HT-29 (cell line): Measurements from ENCODE around the gene RGS8. TPM values are rescaled to one million over a fixed set of nuclear protein-coding genes. Genes with fewer than 3 reads are reported as not detected.

Source experiments
- DNase-seq: peaks from one replicate; pipeline ENCODE4 v3.0.0-alpha.2; 2015; ENCODE audit warnings: low spot score
- total RNA-seq: library from RNA; depleted of rRNA; stranded (reverse); fragments of >200 nt; shearing (Covaris generic); gene quantifications from 2 replicates; pipeline ENCODE4 v1.2.3, GENCODE V29; 2014

RGS8 gene
- total RNA-seq, 1 experiment from 2014 or later, result not detected

DNA sequence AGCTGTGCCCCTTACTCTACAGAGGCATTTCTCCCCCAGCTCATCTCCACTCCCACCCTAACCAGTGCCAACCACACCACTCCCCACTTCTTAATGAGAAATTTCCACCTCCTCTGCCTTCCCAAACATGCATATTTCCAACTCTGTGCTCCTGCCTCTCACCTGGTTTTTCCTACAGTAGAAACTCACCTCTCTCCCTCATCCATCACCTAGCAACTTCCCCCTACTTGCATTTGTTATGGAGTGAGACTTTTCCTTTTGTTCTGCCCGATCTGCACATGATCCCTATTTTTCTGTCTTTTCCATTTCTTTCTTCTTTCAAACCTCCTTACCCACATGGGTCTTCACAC, 11.9 kb downstream of the RGS8 start:
- DNase-seq, result no peak

DNA sequence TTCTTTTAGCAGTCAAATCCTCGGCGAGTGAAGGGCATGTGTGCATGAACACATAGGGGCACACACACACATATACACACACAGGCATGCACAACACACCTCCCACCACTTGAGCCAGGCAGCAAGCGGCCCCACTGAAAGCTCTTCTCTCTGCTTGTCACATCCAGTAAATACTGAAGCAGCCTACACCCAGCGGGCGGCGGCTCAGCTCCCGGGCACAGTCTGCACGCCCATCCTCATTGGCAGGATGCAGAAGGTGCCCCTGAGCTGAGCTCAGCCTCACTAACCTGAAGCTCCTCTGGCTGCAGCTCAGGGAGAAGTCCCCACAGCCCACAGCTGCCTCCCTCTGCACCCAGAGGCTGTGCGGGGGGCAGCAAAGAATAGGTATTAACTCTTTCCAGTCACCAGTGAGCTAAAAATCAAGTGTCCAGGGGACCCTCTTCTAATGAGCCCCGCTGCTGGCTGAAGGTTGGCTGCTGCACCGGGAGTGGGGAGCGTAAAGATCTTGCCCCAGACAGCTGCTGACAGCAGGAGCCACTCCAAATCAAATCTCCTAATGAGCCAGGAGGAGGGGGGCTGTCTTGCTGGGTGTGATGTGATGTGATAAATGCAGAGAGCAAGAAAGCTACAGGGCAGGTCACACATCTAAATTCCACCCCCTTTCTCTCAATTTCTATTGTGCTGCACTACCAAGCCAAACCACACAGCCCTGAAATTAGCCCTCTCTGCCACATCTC, 12.5 kb downstream of the RGS8 start:
- no peak for DNase-seq

DNA sequence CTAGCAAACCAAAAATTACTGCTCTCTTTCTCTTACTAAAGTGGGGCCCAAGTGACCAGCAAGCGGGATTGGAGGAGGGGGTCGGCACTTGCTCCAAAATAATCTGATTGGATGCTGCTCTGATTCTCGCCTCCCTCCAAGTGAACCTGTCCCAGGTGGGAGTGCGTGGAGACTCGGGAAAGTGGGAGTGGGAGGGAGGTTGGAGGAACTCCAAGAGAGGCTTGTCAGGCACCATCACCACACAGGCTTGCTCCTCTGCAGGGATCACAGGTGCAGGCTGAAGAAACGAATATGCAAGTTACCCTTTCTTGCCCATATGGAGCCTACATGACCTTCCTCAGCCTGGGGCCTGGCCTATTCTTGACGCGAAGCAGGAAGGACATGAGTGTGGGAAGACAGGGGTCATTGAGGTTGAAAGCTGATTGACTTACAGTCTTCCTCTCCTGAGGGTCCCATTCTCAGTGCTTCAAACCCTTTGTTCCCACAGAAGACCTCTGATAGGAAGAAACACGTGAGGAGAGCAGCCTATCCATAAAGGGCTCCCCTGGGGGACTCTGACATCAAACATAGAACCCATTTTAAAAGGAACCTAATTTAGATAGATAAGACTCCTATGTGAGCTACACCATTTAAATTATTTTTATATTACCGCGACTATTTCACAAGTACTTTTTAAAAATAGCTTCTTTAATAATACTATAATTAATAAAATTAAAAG, 14.2 kb downstream of the RGS8 start:
- no peak for DNase-seq

DNA sequence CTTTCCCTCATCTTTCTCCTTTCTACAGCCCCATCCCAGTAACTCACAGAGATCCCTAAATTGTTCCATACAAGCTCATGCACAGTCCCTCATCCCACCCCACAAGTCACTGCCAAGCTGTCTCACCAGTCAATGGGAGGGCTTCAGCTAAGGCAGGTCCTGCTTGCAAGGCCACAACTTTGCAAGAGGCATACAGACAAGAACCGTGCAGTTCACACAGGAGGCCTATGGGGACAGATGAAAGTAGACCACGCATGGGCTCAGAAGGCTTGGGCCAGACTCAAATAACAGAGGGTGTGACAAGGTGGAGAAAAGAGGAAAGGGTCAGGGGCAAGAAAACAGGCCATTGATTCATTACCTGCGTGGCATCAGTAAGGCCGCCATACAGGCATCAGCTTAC, 15.1 kb downstream of the RGS8 start:
- no peak for DNase-seq

DNA sequence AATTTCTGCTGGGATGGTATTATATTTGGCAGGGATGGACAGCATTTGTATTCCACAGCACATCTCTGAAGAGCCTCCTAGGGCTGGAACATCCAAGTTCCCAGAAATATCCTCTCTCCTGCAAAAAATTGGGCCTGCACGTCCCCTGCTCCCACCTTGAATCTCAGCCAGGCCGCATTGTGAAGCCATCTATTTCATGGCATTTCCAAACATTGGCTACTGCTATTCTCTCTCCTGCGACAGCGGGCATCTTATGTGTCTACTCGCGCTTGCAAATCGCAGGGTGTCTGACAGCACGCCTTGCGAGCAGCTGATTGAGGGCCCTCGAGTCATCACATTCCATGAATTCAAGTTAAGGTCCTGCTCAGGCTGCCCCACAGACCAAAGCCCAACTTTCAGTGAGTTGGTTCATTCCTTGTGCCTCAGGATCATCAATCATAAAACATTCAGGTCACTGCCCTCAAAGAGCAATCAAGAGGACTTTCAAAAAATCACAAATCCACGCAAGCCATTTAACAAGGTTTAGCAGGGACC, 15.8 kb downstream of the RGS8 start:
- DNase-seq, result no peak

DNA sequence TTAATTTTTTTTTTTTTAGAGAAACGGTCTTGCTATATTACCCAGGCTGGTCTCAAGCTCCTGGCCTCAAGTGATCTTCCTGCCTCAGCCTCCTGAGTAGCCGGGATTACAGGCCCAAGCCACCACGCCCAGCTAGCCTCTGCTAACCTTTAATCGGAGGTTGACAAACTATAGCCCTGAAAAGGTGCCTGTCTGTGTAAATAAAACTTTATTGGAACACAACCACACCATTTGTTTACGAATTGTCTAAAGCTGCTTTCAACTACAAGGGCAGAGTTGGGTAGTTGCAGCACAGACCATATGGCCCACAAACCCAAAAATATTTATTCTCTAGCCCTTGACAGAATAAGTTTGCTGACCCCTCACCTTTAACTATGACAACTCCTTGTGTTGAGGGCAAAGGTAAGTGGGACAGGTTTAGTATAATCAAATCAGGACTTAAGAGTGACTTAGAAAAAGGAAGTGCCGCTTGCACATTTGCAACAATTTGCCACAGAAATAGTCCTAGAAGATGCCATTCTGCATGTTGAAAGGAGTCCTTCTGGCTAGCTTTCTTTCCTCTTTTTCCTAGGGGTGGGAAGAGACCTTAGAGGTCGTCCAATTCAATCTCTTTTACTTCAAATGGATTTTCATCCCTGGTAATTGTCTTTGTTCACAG, 16.4 kb downstream of the RGS8 start:
- no peak for DNase-seq

DNA sequence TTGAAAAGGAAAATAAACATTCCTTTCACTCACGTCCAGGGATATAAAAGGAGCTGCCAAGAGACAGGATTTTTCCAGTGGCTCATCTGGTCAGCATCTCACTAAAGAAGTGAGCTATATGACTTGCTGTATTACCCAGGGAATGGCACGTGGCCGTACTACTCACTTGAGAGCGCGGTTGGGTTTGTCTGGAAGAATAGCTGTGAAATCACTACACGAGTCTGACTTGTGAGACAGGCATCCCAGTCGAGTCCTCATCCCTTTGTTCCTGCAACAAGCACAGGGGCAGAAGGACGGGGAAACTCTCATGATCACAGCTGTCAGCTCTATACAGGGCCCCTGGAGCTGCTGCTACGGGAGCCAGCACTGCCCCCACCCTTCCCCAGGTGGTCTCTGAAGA, 17.7 kb downstream of the RGS8 start:
- no peak for DNase-seq

DNA sequence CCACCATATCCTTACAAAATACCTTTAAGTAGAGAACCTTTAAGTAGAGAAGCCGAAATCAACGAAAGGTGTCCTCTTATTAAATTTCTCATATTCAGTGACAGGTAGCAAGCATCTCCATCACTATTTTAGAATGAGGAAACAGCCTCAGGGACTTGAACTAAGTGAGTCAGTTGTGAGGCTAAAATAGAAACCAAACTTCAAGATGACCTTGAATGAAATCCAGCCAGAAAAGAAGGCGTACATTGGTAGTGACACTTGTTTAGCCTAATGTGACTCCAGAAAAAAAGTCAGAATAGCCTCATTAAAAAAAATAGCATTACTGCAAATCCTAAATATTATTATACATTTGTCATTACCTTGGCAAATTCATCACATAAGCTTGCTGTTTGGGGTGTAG, 20.1 kb downstream of the RGS8 start:
- DNase-seq, result no peak

DNA sequence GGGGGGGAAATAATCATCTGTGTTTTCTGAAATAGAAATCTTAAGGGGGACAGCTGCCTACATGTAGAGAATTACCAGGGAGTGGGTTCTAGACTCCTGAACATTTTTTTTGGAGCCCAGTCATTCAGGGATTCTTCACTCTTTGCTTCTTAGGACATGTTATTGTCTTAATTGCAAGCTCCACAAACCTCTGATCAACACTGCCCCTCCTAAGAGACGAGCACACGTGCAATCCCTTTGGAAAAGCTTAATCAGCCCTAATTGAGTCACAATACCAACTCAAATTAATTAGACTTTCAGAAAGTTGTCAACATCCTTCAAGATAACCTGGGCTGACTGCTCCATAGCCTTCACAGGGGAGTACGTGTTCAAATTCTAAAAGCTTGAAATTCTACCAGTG, 21.4 kb downstream of the RGS8 start:
- DNase-seq, result no peak

DNA sequence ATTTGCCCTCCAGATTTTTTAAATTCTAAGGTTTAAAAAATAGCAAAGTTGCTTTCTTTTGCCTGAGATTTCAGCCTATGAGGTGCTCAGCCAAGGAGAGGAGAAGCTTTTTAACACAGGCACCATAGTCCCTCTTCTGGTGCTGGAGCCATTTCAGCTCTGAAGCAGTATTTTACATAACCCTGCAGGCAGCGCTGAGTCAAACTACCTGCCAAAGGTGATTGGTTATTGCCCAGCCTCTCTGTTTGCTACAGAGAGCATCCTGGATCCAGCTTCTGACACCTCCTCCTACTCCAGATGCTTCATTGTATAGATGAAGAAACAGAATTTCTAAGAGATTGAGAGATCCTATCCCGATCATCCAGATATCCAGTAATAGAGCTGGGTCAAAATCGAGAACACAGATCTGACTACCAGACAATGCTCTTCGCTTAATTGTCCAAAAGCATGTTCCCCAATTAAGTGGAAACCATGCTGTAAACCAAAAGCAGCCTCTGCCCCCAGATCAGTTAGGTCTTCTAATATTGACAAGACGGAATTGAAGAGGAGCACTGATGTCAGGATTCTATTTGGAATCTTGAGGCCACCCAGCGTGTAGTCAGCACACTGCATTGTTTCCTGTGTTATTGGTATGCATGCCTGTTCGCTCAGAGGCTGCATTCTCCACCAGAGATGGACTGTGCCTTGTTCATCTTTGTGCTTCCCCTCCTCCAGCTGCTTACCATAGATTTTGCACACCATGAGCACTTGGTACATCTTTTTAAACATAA, 22.1 kb downstream of the RGS8 start:
- DNase-seq, result no peak

DNA sequence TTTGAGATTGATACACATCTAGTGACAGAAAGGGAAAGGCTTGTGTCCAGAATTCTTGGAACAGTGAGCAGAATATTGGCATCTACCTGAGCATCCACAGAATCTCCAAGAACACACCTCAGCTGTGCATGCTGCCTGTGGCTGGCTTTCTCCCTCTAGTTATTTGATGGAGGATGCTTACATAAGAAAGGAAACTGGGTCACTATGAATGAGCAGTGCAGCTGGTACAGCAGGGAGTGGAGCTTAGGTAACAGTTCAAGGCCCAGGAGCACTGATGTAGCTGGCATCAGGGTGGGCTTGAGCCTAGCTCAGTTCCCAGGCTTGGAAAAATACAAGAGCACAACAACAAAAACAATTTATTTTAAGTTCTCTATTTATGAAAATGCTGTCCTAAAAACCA, 26.3 kb downstream of the RGS8 start:
- no peak for DNase-seq

DNA sequence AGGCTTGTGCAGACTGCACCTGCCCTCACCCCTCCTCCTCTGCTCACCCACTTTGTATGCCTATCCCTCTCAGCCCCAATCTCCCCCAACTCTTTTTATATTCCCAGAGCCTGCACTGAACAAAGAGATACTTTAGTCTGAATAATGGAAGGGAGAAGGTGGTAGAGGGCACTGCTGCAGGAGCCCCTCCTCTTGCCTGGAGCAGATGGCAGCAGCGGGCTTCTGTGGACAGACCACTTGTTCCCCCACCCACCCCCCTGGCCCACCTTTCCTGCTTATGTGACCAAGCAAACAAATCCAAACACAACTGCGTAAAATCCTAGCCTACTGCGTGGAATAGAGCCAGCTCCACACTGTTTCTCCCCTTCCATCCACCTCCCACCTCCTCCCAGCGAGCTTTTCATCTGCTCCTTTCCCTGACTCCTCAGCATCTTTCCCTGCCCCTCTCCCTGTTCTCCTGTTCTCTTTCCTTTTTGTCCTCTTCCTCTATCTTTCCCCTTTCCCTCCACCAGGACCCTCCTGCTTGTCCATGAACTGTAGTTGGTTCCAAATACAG, 27.5 kb downstream of the RGS8 start:
- no peak for DNase-seq

DNA sequence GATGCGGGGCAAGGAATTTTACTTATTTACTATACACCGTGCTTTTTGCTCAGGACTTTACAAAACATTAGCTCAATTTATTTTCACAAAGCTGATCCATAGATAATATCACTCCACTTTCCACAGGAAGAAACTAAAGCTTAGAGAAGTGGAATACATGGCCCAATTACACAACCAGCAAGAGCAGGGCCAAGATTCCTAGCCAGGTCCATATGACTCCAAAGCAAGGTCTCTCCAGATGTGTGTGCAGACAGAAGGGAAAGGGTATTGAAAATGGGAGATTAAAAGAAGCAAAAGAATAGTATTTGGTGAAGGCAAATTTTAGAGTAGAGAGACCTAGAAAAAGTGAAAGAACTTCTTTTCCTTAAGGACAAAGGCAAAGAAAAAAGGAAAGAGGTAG, 30.4 kb downstream of the RGS8 start:
- DNase-seq, result no peak

DNA sequence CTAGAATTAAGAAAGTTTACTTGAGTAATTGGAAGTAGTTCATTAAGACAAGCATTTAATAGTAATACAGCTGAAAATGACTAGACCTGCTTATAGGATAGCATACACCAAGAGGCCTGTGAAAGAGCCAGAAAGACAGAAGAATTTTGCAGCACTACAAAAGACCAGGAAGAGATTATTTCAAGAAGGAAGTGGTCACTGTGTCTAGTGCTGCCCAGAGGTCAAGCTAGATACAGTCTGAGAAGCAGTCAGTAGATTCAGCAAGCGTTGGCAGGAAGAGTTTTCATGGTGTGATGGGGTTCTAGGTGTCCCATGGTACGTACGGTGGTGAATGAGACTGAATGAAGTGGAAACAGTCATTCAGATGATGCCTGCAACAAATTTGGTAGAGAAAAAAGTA, 31.5 kb downstream of the RGS8 start:
- no peak for DNase-seq

DNA sequence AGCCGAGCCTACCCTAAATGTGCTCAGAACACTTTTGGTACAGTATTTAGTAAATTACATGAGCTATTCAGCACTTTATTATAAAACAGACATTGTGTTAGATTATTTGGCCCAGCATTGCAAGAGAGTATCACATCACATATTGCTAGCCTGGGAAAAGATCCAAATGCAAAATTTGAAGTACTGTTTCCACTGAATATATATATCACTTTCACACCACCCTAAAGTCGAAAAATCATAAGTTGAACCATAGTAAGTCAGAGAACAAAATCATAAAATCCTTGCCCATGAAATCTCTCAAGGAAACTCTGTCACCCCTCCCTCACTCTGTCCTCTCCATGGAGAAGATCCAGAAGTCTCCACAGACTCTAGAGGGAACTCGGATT, 33.1 kb downstream of the RGS8 start:
- DNase-seq, result no peak

DNA sequence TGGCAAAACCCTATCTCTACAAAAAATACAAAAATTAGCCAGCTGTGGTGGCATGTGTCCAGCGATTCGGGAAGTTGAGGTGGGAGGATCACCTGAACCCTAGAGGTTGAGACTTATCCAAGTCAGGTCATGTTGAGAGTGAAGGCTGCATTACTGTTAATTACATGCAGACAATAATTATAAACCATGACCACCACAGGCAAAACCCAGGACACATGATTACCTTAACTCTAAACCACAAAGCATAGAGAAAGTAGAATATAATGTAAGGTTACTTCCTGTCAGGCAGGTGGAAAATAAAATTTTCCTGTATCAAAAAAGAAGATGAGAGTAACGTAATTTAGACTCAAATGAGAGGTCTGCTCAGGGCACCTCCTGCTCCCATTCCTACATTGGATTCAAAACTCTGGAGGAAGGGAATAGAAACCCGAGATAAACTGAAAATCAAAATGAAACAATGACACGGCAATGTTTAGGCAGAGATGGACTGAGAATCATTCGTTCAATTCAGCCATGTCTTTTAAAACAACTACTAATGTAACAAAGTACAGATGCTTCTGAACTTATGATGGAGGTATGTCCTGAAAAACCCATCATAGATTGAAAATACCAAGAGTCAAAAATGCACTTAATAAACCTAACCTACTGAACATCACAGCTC, 33.6 kb downstream of the RGS8 start:
- DNase-seq, result no peak

DNA sequence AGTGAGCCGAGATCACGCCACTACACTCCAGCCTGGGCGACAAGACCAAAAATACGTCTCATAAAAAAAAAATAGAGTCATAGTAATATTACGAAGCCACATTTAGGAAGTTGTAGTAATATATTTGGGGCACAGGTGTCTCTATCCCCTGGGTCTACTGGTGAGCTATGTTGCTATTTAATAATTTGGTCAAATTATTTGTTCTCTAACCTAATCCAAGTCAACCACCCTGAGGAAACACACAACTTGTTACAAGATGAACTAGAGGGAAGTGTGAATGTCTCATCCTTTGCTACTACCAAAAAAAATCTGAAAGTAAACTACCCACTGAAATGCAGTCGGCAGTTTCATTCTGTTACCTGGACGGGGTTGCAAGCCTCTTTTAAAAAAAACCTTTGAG, 35.3 kb downstream of the RGS8 start:
- no peak for DNase-seq

DNA sequence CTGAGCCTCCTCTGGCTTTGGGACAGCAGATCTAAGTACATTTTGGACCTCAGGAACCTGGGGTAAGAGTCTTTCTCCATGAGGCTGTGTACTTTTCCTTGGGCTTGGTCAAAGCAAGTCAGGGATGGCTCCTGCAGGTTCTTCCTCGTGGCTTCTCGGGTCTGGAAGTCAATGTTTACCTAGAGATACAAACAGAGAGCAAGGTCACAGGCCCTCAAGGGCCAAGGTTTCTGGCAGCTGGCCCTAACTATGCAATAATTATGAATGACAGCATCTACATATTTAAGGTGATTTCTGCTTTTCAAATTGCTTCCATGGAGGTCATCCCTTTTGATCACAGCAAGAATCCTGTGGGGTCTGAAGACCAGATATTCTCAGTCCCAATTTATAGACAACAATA, 37.6 kb downstream of the RGS8 start:
- DNase-seq, result no peak

DNA sequence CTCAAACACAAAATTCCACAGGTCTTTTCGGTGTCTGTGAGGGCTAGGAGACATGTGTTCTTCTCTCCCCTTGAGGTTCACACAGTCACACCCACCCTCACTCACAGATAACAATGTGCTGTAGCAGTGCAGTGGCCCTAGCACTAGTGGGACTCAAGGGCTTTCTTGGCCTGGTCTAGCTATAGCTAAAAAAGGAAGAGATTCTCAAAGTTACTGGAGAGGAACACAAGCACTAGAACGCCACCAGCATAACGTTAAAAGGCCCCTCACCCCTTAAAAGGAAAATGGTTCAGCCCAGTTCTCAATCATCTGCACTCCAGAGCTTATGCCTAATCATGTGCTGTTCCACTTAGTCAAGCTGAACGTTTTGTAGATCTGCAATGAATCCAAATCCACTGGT, 39.5 kb downstream of the RGS8 start:
- no peak for DNase-seq

DNA sequence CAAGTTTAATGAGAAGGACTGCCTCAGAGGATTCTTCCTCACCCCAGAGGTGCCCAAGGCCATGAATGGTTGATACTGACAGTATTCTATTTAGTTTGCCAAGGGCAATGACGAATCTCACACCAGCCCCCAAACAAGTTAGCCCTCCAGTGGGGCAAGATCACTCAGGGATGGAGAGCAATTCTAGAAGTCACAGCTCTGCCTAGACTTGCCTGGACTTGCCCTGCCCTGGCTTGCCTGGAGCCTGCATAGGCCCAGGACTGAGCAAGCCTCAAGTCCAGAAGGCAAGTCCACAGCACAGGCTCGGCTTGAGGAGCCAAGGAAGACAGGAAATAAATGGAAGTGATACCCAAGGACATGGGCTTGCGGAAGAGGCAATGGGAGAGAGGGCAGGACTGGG, 40.7 kb downstream of the RGS8 start:
- no peak for DNase-seq

DNA sequence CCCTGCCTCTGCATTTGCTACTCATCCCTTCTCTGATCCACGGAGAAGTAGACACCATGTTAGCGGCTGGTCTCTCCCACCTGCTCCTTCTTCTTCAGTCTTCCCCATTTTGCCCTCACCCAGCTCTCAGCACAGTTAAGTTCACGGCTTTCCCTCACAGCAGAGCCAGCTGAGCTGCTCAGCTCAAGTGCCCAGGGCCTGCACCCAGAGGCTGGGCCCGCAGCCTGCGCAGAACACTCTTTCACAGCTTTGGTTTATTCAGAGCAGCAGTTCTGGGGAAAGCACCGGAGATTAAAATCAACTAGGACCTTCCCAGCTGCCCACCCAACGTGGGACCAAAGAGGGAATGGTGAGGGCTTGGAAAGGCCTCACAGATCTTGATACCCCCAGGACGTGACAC, 41.9 kb downstream of the RGS8 start:
- DNase-seq, result no peak
